LNCAP (cell line): ENCODE measurements around the gene FOXN3.

Experiments
- CTCF ChIP-seq: fragments of 450-650 bp; IDR thresholded peaks from 2 replicates; pipeline ENCODE4 v1.5.1; 2017; ENCODE audit warnings: mild to moderate bottlenecking

The FOXN3 gene

GRCh38 chr14:89386212-89386886 is 30.7 kb downstream of the FOXN3 start:
- no peak for TF ChIP-seq CTCF

DNA sequence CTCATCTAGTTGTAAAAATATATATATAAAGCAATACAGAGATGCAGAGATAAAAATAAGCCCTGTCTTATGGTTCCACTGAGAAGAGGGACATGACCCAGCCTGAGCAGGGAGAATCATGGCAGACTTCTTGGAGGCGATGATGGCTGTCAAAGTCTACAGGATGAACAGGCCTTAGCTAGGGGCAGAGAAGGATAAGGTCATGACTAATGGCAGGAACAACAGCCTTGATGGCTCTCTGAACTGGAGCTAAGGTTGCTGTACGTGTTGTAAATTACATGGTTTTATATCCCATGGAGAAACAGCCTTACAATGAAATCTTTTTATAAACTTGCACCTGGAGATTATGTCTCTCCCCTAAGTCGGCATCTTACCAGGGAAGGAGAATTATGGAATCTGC is 32.4 kb downstream of the FOXN3 start:
- TF ChIP-seq CTCF = no peak

DNA sequence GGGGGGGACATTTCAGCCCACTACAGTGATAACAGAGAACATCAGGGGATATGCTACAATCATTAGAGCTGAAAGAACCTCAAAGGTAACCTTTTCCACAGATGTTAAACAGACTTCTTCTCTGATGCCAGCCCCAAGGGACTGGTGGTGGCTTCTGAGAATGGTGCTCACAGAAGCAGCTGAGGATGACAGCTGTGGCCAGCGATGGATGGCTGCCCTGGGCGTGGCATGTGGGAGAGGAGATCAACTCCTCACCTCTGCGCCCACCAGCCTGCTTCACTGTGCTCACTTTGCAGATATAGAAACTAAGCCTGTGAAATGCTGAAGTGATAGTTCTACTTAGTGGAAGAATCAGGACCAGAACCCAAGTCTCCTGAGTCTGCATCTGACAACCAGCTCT is 33.0 kb downstream of the FOXN3 start:
- no peak for TF ChIP-seq CTCF

DNA sequence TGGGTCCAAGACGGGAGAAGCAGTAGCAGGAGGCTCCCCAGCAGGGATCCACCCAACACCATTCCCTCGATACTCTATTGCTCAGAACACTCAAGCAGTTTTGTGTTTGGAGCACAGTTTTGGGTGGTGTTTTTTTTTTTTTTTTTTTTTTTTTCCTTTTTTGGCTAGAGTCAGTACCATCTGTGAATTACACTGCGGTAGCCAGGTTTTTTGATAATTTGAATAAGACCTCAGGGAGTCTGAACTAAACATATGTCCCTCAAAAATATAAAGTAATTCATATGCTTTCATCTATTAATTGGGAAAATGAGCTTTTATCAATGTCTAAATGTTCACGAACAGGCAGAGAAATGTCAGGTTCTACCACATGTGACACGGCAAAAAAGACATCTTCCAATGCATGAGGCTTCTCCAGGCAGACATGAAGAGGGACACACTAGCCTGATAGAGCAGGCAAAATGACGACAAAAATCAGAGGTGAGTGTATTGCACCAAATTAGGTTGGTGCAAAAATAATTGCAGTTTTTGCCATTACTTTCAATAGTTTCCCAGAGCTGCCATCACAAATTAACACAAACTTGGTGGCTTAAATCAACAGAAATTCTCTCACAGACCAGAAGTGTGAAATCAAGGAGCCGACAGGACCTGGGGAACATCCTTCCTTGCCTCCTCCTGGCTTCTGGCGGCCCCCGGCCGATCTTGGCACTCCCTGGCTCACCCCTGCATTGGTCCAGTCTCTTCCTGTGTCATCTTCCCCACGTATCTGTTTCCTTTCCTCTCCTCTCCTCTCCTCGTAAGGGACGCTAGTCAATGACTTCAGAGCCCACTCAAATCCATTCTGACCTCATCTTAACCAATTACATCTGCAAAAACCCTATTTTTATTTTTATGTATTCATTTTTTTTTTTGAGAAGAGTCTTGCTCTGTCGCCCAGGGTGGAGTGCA is 33.9 kb downstream of the FOXN3 start:
- TF ChIP-seq CTCF = no peak

DNA sequence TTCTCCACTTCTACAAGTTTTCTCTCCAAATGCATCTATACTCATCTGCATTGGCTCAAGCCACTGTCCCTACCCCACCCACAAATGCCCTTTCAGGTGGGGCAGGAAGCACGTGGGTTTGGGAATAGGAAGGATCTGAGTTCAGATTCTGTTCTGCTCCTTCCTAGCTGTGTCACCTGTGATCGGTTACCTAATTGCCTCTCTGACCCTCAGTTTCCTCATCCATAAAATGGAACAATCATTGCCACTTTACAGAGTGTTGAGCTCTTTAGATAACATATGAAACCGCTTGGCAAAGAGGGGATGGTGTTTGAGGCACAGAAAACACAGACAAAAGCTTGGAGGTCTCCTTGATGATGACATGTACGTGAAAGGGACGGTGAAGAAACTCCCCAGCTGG is 34.5 kb downstream of the FOXN3 start:
- TF ChIP-seq CTCF = no peak

- TF ChIP-seq CTCF = no peak
Observed at GRCh38 chr14:89379891-89380820, 36.9 kb downstream of the FOXN3 start.

- no peak for TF ChIP-seq CTCF
Observed at GRCh38 chr14:89379006-89379405, 38.0 kb downstream of the FOXN3 start.
